ENCODE results near the gene GPI.

GPI gene

GRCh38 chr19:34380639-34381241, 15.7 kb downstream of the GPI start:
- Histone ChIP-seq H3K9ac (ENCODE audit: low read length) (no peak overlapping the region), H3K4me3 (ENCODE audit: low read length) (no peak overlapping the region), H3K36me3 (replicated peaks; ENCODE audit: low read depth, low read length) (peaks cover 83% of the 10 kb centered on the region), H3K27me3 (ENCODE audit: low read depth, low read length) (no peaks in the 10 kb centered on the region), H3K27ac (ENCODE audit: low read length) (no peak overlapping the region), H3K79me2 (ENCODE audit: low read length) (peaks cover 25% of the 10 kb centered on the region), H4K20me1 (ENCODE audit: insufficient read depth, low read length) (peaks cover 36% of the 10 kb centered on the region), H3K4me2 (ENCODE audit: low read length) (no peak overlapping the region), H3K4me1 (ENCODE audit: low read length) (no peaks in the 10 kb centered on the region), H3K9me3 (ENCODE audit: insufficient read depth, low read length) (no peaks in the 10 kb centered on the region), H2AFZ (ENCODE audit: low read depth, low read length) (no peak overlapping the region)
- TF ChIP-seq EZH2phosphoT487 (IDR thresholded peaks at IDR 0.05; ENCODE audit: low read depth) (no peak), CTCF (IDR thresholded peaks at IDR 0.05; ENCODE audit: low read depth, low read length) (no peak)

- no peak for TF ChIP-seq EZH2phosphoT487 (IDR thresholded peaks at IDR 0.05; ENCODE audit: low read depth)
- no peak for TF ChIP-seq CTCF (IDR thresholded peaks at IDR 0.05; ENCODE audit: low read depth, low read length)
- H3K9ac ChIP-seq (ENCODE audit: low read length): no peak overlapping the region
- no peaks in the 10 kb centered on the region for H3K27me3 ChIP-seq (ENCODE audit: low read depth, low read length)
- H3K36me3 ChIP-seq (replicated peaks; ENCODE audit: low read depth, low read length): peaks cover 83% of the 10 kb centered on the region
- H3K4me2 ChIP-seq (ENCODE audit: low read length): no peak overlapping the region
- peaks cover 38% of the 10 kb centered on the region for H4K20me1 ChIP-seq (ENCODE audit: insufficient read depth, low read length)
- no peaks in the 10 kb centered on the region for H3K4me1 ChIP-seq (ENCODE audit: low read length)
- no peak overlapping the region for H3K4me3 ChIP-seq (ENCODE audit: low read length)
- H3K9me3 ChIP-seq (ENCODE audit: insufficient read depth, low read length): no peaks in the 10 kb centered on the region
- peaks cover 18% of the 10 kb centered on the region for H3K79me2 ChIP-seq (ENCODE audit: low read length)
- no peak overlapping the region for H2AFZ ChIP-seq (ENCODE audit: low read depth, low read length)
- no peak overlapping the region for H3K27ac ChIP-seq (ENCODE audit: low read length)
These were observed 16.6 kb downstream of the GPI start for GRCh38 chr19:34381399-34382251.

- Histone ChIP-seq H3K4me1 (ENCODE audit: low read length) (no peaks in the 10 kb centered on the region), H3K9me3 (ENCODE audit: insufficient read depth, low read length) (no peaks in the 10 kb centered on the region), H3K27me3 (ENCODE audit: low read depth, low read length) (no peaks in the 10 kb centered on the region), H3K9ac (ENCODE audit: low read length) (no peak overlapping the region), H2AFZ (ENCODE audit: low read depth, low read length) (no peak overlapping the region), H3K4me2 (ENCODE audit: low read length) (no peak overlapping the region), H3K27ac (ENCODE audit: low read length) (no peak overlapping the region), H3K36me3 (replicated peaks; ENCODE audit: low read depth, low read length) (peaks cover 88% of the 10 kb centered on the region), H3K4me3 (ENCODE audit: low read length) (no peak overlapping the region), H3K79me2 (ENCODE audit: low read length) (peaks cover 20% of the 10 kb centered on the region), H4K20me1 (ENCODE audit: insufficient read depth, low read length) (peaks cover 44% of the 10 kb centered on the region)
- TF ChIP-seq EZH2phosphoT487 (IDR thresholded peaks at IDR 0.05; ENCODE audit: low read depth) (no peak), CTCF (IDR thresholded peaks at IDR 0.05; ENCODE audit: low read depth, low read length) (no peak)
These were observed 17.5 kb downstream of the GPI start for GRCh38 chr19:34382471-34382870.

GRCh38 chr19:34383599-34383998, 18.6 kb downstream of the GPI start:
- Histone ChIP-seq H3K4me2 (ENCODE audit: low read length) (no peak overlapping the region), H3K4me1 (ENCODE audit: low read length) (no peaks in the 10 kb centered on the region), H3K27me3 (ENCODE audit: low read depth, low read length) (no peaks in the 10 kb centered on the region), H3K4me3 (ENCODE audit: low read length) (no peak overlapping the region), H2AFZ (ENCODE audit: low read depth, low read length) (no peak overlapping the region), H3K9ac (ENCODE audit: low read length) (no peak overlapping the region), H3K27ac (ENCODE audit: low read length) (no peak overlapping the region), H3K9me3 (ENCODE audit: insufficient read depth, low read length) (no peaks in the 10 kb centered on the region), H3K79me2 (ENCODE audit: low read length) (peaks cover 21% of the 10 kb centered on the region), H4K20me1 (ENCODE audit: insufficient read depth, low read length) (peaks cover 43% of the 10 kb centered on the region), H3K36me3 (replicated peaks; ENCODE audit: low read depth, low read length) (peaks cover 89% of the 10 kb centered on the region)
- TF ChIP-seq CTCF (IDR thresholded peaks at IDR 0.05; ENCODE audit: low read depth, low read length): no peak
- no peak for TF ChIP-seq EZH2phosphoT487 (IDR thresholded peaks at IDR 0.05; ENCODE audit: low read depth)

All from OCI-LY3 (cell line).